Right kidney (tissue), 1 donor: ENCODE results near the gene BIRC5.
"Not testable (repeated sequence)": the region's sequence is repeated elsewhere in the genome, so short reads cannot be mapped to it uniquely, and the experiment has no call there.

Experiments
- DNase-seq: peaks from one replicate; pipeline ENCODE4 v3.0.0-alpha.2; 2016

The BIRC5 gene

GRCh38 chr17:78224231-78225087 lies 10.4 kb downstream of the BIRC5 start:
- no peak for DNase-seq

- DNase-seq, result no peak
Observed at GRCh38 chr17:78225088-78225865, 11.2 kb downstream of the BIRC5 start.

DNA sequence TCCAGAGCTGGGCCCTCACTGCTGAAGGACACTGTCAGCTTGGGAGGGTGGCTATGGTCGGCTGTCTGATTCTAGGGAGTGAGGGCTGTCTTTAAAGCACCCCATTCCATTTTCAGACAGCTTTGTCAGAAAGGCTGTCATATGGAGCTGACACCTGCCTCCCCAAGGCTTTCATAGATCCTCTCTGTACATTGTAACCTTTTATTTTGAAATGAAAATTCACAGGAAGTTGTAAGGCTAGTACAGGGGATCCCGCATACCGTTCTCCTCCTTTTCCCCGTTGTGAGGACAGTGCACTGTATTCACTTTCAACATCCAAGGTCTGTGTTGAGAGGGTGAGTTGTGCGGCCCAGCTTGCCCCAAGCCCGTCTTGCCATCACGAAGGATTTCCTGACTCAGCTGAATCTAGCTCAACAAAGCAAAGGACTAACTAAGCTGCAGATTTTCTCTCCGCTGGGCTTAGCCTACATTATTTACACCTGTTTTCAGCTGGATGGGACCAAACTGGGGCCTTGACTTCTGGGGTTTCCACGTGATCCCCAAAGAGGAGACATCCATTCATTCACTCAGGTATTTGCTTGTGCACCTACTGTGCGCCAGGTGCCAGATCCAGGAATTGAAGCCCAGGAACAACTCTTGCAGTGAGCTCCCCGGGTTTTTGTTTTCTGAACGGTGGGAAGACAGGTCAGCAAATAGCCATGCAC lies 12.2 kb downstream of the BIRC5 start:
- DNase-seq, result no peak

GRCh38 chr17:78226759-78227454 lies 12.9 kb downstream of the BIRC5 start:
- DNase-seq, result no peak

GRCh38 chr17:78227455-78227916 lies 13.4 kb downstream of the BIRC5 start:
- DNase-seq, result no peak

GRCh38 chr17:78228176-78228575 lies 14.1 kb downstream of the BIRC5 start:
- DNase-seq, result no peak

DNA sequence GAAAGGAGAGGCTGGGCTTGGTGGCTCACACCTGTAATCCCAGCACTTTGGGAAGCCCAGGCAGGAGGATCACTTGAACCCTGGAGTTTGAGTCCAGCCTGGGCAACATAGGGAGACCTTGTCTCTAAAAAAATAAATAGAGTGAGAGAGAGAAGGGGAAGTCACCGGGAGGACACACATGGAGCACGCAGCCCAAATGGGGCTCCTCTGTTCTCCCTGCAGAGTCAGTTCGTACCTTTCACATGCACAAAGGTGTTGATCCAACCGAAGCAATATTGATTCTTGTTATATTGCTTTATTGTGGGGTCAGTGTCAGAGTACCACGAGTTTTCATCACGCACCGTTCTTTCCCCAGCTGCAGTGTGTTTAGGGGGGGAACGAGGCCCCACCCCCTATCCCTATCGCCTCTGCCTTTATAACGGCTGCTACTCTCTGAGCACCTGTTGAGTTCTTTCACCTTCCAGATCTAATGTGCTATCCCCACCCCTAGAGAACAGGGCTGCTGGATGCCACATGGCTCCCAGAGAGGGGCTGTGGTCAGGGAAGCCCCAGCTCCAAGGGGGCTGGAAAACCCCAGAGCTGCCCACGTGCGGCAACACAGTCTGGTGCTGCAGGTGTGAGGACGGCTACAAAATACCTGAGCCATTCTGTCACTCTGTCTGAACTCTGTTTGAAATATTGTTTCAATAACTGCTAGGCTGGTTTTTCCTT lies 16.4 kb downstream of the BIRC5 start:
- DNase-seq, result no peak

DNA sequence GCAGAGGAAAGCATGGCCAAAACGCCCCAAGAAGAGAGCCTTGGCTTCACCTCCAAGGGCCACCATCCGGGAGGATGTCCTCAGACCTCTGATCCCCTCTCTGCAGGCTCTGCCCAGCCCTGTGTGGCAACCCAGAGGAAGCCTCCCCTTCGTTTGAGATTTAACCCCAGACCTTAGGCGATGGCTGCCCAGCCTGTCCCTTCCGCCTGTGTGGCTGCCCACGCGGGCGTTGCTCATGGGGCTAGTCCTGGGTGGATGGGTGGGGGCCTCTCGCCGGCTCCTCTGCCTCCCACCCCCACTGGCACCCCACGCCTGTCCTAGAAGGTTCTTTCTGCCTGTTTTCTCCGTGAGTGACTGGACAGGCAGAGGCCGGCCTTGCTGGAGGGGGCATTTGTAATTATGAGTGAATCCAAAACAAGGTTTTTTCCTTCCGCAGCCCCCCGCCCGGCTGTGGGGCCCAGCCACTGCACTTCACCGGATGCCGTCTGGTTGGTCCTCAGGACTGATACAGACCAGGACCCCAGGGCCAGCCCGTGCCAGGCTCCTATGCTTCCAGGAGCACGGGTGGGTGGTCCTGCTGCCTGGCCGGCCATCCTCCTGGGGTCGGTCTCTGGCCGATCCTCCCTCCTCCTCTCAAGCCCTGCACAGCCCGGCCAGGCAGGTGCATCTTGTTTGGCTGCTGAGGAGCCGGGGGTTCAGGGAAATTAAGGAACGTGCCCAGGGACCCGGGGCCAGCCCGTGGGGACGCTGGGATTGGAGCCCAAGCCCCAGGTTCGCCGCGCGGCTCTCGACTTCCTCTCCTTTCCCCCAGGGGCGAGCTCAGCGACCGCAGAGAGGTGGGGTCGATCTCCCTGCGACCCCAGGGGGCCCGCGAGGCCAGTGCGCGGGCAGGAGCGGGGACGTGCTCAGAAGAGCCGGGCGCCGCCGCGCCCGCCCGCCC lies 17.2 kb downstream of the BIRC5 start, which contains the start of gene TMEM235:
Gene TMEM235 (plus strand): TSS at position 636 of the 940 bp plus-strand sequence. CDS start 393 bp downstream, outside the sequence.
- DNase-seq, result no peak

DNA sequence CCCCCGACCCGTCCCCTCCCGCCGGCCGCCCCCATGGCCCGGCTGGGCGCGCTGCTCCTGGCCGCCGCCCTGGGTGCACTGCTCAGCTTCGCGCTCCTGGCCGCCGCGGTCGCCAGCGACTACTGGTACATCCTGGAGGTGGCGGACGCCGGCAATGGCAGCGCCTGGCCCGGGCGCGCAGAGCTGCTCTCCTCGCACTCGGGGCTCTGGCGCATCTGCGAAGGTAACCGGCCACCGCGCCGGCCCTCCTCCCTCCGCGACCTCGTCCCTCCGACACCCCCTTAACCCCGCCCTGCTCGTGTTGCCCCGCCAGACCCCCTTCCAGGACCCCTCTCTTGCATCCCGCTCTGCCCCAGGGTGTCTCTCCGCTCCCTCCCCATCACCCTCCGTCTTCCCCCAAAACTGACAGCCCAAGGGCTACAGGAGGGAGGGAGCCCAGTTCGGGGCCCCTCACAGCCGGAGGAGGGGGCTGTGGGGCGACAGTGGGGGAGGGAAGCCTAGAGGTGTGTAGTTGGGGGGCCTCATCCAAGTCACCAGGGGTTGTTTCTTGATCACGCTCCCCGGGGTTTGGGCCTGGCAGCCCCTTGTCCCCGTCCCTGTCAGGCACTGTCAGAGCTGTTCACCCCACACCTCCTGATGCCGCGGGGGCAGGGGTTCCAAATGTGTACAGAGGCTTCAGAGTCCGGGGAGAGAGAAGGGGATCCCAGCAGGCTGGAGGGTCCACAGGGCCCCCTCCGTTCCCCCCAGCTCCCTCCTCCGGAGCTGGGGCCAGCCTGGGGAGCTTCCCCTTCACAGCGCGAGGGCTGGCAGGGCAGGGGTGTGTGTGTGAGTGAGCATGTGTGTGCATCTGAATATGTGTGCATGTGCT lies 18.2 kb downstream of the BIRC5 start:
- no peak for DNase-seq

DNA sequence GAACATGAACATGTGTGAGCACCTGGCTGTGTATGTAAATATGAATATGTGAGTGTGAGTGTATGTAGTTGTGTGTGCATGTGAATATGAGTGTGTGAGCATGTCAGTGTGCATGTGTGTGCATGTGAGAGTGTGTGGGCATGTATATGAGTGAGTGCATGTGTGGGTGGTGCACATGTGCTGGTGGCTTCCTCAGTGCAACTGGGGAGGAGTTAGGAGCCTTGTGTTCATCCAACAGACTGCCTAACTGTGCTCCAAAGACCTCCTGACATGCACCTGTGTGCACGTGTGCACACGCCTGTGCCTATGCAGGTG lies 18.8 kb downstream of the BIRC5 start:
- no peak for DNase-seq

GRCh38 chr17:78233678-78234077 lies 19.6 kb downstream of the BIRC5 start:
- DNase-seq, result no peak

DNA sequence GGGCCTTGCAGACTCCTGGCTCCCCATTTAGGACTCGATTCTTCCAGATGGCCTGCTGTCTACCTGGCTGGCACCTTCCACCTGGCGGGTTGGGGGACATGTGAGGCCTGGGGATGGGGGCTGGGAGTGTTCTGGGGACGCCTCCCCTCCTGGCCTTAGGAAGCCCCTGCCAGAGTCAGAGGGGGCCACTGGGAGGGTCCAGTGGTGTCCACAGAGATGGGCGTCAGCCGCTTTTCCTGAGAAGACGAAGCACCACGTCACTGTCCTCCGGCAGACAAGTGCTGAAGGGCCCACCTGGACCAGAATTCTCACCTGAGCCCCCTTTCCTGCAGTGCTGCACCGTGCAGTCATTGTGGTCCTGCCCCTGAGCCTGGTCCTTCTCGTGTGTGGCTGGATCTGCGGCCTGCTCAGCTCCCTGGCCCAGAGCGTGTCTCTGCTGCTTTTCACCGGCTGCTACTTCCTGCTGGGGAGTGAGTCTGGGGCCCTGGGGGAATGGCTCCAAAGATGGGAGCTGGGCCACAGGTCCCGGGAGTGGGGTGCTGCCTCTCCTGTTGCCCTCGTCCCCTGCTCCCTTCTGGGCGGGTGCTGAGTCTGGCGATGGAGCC lies 20.3 kb downstream of the BIRC5 start:
- DNase-seq, result no peak

DNA sequence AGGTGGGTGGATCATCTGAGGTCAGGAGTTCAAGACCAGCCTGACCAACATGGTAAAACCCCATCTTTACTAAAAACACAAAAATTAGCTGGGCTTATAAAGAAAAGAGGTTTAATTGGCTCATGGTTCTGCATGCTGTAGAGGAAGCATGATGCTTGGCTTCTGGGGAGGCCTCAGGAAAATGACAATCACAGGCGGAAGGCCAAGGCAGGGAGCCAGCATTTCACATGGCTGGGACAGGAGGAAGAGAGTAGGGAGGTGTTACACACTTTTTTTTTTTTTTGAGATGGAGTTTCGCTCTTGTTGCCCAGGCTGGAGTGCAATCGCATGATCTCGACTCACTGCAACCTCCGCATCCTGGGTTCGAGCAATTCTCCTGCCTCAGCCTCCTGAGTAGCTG lies 21.0 kb downstream of the BIRC5 start:
- DNase-seq, result not testable (repeated sequence)

- no peak for DNase-seq
Observed at GRCh38 chr17:78235885-78236284, 21.8 kb downstream of the BIRC5 start.

GRCh38 chr17:78236362-78237127 lies 22.5 kb downstream of the BIRC5 start:
- no peak for DNase-seq

DNA sequence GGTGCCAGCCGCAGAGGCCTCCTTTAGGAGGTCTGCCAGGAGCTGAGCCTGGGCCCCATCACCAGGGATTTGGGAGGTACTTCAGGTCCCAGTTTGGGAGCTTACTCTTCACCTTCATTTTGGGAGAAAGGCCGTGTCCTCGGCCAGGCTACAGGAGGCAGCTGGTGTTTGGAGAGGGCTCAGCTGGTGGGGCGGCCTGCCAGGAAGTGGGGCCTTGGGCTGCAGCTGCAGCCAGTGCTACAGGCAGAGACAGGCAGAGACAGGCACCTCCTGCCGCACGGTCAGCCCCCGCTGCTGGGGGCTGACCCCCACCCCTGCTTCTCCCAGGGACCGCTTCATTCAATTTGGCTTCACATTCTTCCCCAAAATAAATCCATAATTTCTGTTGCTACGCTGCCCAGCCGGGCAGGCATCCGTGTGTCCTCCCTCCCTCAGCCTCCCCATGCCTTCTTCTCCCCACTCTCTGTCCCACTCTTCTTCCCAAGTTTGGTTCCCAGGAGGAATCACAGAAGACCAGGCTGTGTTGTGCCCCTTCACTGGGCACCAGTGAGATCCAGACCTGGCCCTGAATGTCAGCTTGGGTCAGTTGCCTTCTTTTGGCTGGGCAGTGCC lies 23.5 kb downstream of the BIRC5 start:
- no peak for DNase-seq

- no peak for DNase-seq
Observed at GRCh38 chr17:78238823-78239488, 24.9 kb downstream of the BIRC5 start.
